ENCODE results near the gene PALM.

GRCh38 chr19:662962-663681, 45.6 kb upstream of the PALM start, which contains the start of gene RNF126:
- no peak for TF ChIP-seq CTCF (conservative IDR thresholded peaks at IDR 0.05 in 1 of 2, IDR thresholded peaks at IDR 0.05 in 1 of 2; ENCODE audit: extremely low read depth in 1 of 2, insufficient read depth in 1 of 2, low read depth in 1 of 2, low read length in 2 of 2)
- TF ChIP-seq EZH2 (IDR thresholded peaks at IDR 0.05; ENCODE audit: borderline replicate concordance, low read length) = no peak
